ENCODE results near the gene PLLP.

PLLP gene

GRCh38 chr16:57261806-57262205 is 22.7 kb downstream of the PLLP start:
- no peak overlapping the region for H3K27ac ChIP-seq
- TF ChIP-seq CTCF (IDR thresholded peaks at IDR 0.05), result no peak

GRCh38 chr16:57260294-57260929 is 24.1 kb downstream of the PLLP start:
- Histone ChIP-seq H3K4me3 (no peak overlapping the region), H3K27ac (peak overlapping the region in 1 of 2 donors; percentile 47)
- TF ChIP-seq CTCF (IDR thresholded peaks at IDR 0.05), result no peak
- no peak for DNase-seq (ENCODE audit: low spot score)

More at GRCh38 chr16:57261806-57262205, 22.7 kb downstream of the PLLP start:
- no peak overlapping the region for H3K4me3 ChIP-seq
- no peak for DNase-seq (ENCODE audit: low spot score)

GRCh38 chr16:57258910-57259475 is 25.5 kb downstream of the PLLP start:
- H3K27ac ChIP-seq, result no peak overlapping the region
- TF ChIP-seq CTCF (IDR thresholded peaks at IDR 0.05), result no peak
- DNase-seq (ENCODE audit: low spot score), result no peak

GRCh38 chr16:57258226-57258909 is 26.1 kb downstream of the PLLP start:
- DNase-seq (ENCODE audit: low spot score), result no peak
- H3K4me3 ChIP-seq, result no peak overlapping the region
- no peak overlapping the region for H3K27ac ChIP-seq
- no peak for TF ChIP-seq CTCF (IDR thresholded peaks at IDR 0.05)

More at GRCh38 chr16:57258910-57259475, 25.5 kb downstream of the PLLP start:
- no peak overlapping the region for H3K4me3 ChIP-seq

- Histone ChIP-seq H3K27ac (no peak overlapping the region), H3K4me3 (no peak overlapping the region)
- no peak for DNase-seq (ENCODE audit: low spot score)
- no peak for TF ChIP-seq CTCF (IDR thresholded peaks at IDR 0.05)
These were observed 26.9 kb downstream of the PLLP start for GRCh38 chr16:57257455-57258070.

- no peak overlapping the region for H3K27ac ChIP-seq
- TF ChIP-seq CTCF (IDR thresholded peaks at IDR 0.05), result no peak
- no peak overlapping the region for H3K4me3 ChIP-seq
- DNase-seq (ENCODE audit: low spot score), result no peak
These were observed 27.7 kb downstream of the PLLP start for GRCh38 chr16:57256601-57257395.

All from coronary artery (tissue), 2 donors.